ENCODE results near the gene LSP1. TPM values are rescaled to one million over a fixed set of nuclear protein-coding genes. Genes with fewer than 3 reads are reported as not detected.

Gene LSP1
- total and polyA plus RNA-seq, 2 of the 13 experiments (the other 11 are each of a cell fraction or from before 2014, with no cell fraction given) = 0.59 to 1.00 TPM

DNA sequence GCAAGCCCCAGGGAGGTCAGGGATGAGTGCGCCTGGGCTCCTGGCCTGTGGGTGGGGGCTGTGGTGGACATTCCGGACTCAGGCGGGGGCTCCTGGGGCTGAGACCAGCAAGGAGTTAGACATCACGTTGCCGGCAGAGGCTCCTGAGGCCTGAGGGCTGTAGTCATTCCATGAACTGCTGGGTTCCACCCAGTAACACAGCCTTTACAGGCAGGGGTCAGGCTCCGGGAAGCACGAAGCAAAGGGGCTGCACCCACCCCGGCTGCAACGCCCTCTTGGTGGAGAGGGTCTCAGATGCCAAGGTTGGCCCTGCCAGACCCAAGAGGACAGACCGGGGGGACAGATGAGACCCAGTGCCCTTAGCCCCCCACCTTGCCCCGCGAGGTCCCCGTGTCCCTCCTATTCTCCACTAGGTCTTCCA lies 75.6 kb downstream of the LSP1 start:
- Histone ChIP-seq H4K20me1 (ENCODE audit: insufficient read depth, low read length) (no peaks in the 10 kb centered on the region), H3K4me1 (ENCODE audit: insufficient read depth, low read length) (no peaks in the 10 kb centered on the region), H3K27me3 (ENCODE audit: control insufficient read depth in 1 of 2, insufficient read depth in 2 of 2, low read length in 2 of 2) (peaks cover 25 to 73% of the 10 kb centered on the region in 2 experiments), H3K9me3 (ENCODE audit: low read length) (no peaks in the 10 kb centered on the region), H3K36me3 (replicated peaks in 1 of 2; ENCODE audit: control insufficient read depth in 1 of 2, insufficient read depth in 2 of 2, low read length in 2 of 2) (no peaks in the 10 kb centered on the region), H2AFZ (ENCODE audit: low read length) (no peak overlapping the region), H3K79me2 (ENCODE audit: insufficient read depth, low read length) (no peaks in the 10 kb centered on the region), H3K4me3 (replicated peaks in 1 of 3; ENCODE audit: insufficient read depth in 1 of 3, low read depth in 2 of 3, low read length in 3 of 3) (no peak overlapping the region), H3K4me2 (ENCODE audit: low read depth, low read length) (no peak overlapping the region), H3K27ac (ENCODE audit: extremely low read length, insufficient read depth, low read length) (no peak overlapping the region), H3K9ac (ENCODE audit: insufficient read depth, low read depth, low read length) (no peak overlapping the region)
- FAIRE-seq = no peak
- 50% methylated on average over 2 of the region's 13 CpGs for WGBS (ENCODE audit: low lambda C conversion rate)
- POLR2A ChIA-PET = no interaction called here
- CTCF ChIA-PET (ENCODE audit: low intra/inter-chr PET ratio, low total read pairs) = no interaction called here
- intact Hi-C loops (cut with micrococcal nuclease; ENCODE audit: unreplicated experiment) = no loop called here
- no peak for TF ChIP-seq ZNF362 (CRISPR knock-in tag; IDR thresholded peaks at IDR 0.05; ENCODE audit: borderline replicate concordance)
- in situ Hi-C loops (cut with HindIII; ENCODE audit: extremely low pct_ligation_motif_present, low pct_unique_long_range_greater_than_20kb) = no loop called here
- BruUV-seq (replicated peaks) = no TSS peak
- ATAC-seq = peak; percentile 14; the same call in 2 of the 3 replicates
- DNase-seq (ENCODE audit: low spot score) = no peak

GRCh38 chr11:1928891-1929541 lies 76.1 kb downstream of the LSP1 start:
- ATAC-seq = no peak
- no peak overlapping the region for H2AFZ ChIP-seq (ENCODE audit: low read length)

More at GRCh38 chr11:1928891-1929541, 76.1 kb downstream of the LSP1 start:
- TF ChIP-seq ZBTB38 (CRISPR knock-in tag; IDR thresholded peaks at IDR 0.05) (no peak), NR2F2 (IDR thresholded peaks at IDR 0.05; ENCODE audit: borderline replicate concordance, low read depth) (no peak), ZNF230 (CRISPR knock-in tag; IDR thresholded peaks at IDR 0.05) (no peak), ZNF879 (CRISPR knock-in tag; IDR thresholded peaks at IDR 0.05) (no peak), JUNB (CRISPR knock-in tag; IDR thresholded peaks at IDR 0.05; ENCODE audit: borderline replicate concordance) (no peak), ZNF280B (CRISPR knock-in tag; IDR thresholded peaks at IDR 0.05; ENCODE audit: borderline replicate concordance) (no peak), SIN3B (IDR thresholded peaks at IDR 0.05; ENCODE audit: low read length) (no peak), ZNF557 (CRISPR knock-in tag; IDR thresholded peaks at IDR 0.05) (no peak)
- TF ChIP-seq, protein P1, sequence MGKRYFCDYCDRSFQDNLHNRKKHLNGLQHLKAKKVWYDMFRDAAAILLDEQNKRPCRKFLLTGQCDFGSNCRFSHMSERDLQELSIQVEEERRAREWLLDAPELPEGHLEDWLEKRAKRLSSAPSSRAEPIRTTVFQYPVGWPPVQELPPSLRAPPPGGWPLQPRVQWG (CRISPR knock-in tag; IDR thresholded peaks at IDR 0.05; ENCODE audit: borderline replicate concordance, low read depth) = no peak
- in situ Hi-C loops (cut with HindIII; ENCODE audit: extremely low pct_ligation_motif_present, low pct_unique_long_range_greater_than_20kb) (no loop called here), intact Hi-C loops (cut with micrococcal nuclease; ENCODE audit: unreplicated experiment) (no loop called here)
- H3K27me3 ChIP-seq (ENCODE audit: control insufficient read depth in 1 of 2, insufficient read depth in 2 of 2, low read length in 2 of 2) = peaks cover 25 to 73% of the 10 kb centered on the region in 2 experiments
- H3K4me2 ChIP-seq (ENCODE audit: low read depth, low read length) = no peak overlapping the region
- no peaks in the 10 kb centered on the region for H3K36me3 ChIP-seq (replicated peaks in 1 of 2; ENCODE audit: control insufficient read depth in 1 of 2, insufficient read depth in 2 of 2, low read length in 2 of 2)
- H3K4me3 ChIP-seq (replicated peaks in 1 of 3; ENCODE audit: insufficient read depth in 1 of 3, low read depth in 2 of 3, low read length in 3 of 3) = no peak overlapping the region
- DNase-seq (ENCODE audit: low spot score) (no peak), FAIRE-seq (no peak)
- H4K20me1 ChIP-seq (ENCODE audit: insufficient read depth, low read length) = no peaks in the 10 kb centered on the region
- no peaks in the 10 kb centered on the region for H3K4me1 ChIP-seq (ENCODE audit: insufficient read depth, low read length)
- ChIA-PET CTCF (ENCODE audit: low intra/inter-chr PET ratio, low total read pairs) (no interaction called here), POLR2A (no interaction called here)
- H3K79me2 ChIP-seq (ENCODE audit: insufficient read depth, low read length) = no peaks in the 10 kb centered on the region
- no TSS peak for BruUV-seq (replicated peaks)
- H3K9me3 ChIP-seq (ENCODE audit: low read length) = no peaks in the 10 kb centered on the region
- H3K27ac ChIP-seq (ENCODE audit: extremely low read length, insufficient read depth, low read length) = no peak overlapping the region
- H3K9ac ChIP-seq (ENCODE audit: insufficient read depth, low read depth, low read length) = no peak overlapping the region
- 63% methylated on average over 19 of the region's 35 CpGs for WGBS (ENCODE audit: low lambda C conversion rate)

Measured in HepG2 (cell line).